Prostate gland (tissue), 2 donors: Measurements from ENCODE around the gene SLC45A2.

Experiments used
- POLR2AphosphoS5 ChIP-seq: sonication (generic); formaldehyde crosslinking; IDR thresholded peaks from one replicate; pipeline ENCODE4 v1.6.1; 2017; ENCODE audit warnings: antibody characterized with exemption
- TF ChIP-seq, protein P1 (sequence below), 4 experiments: fragments of 200-600 bp in 2 of 4; fragments of 450-650 bp in 2 of 4; sonication (generic) in 2 of 4; IDR thresholded peaks; 1 replicate in 3 of 4; 2 replicates in 1 of 4; pipeline ENCODE4 v1.5.1; 2016 to 2019; ENCODE audit warnings: antibody characterized with exemption in 4 of 4, mild to moderate bottlenecking in 2 of 4, moderate library complexity in 2 of 4

DNA sequence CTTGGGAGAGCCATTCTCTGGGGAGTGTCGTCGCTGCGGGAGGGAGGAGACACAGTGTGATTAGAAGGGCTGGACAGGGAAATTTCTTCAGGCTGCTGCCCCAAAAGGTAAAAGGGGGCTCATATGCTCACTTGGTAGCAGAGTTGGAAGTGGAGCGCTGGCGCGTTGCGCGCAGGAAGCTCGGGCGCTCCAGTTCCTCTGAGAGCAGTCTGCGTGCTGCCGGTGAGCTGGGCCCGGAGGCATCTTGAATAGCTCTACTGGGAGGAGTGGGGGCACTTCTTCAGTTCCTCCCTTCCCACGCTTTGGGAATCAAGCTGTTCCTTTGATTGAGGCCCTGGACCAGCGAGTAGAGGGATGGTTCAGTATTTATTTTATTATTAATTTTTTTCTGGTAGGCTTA is 45.6 kb downstream of the SLC45A2 start:
- TF ChIP-seq, protein P1, sequence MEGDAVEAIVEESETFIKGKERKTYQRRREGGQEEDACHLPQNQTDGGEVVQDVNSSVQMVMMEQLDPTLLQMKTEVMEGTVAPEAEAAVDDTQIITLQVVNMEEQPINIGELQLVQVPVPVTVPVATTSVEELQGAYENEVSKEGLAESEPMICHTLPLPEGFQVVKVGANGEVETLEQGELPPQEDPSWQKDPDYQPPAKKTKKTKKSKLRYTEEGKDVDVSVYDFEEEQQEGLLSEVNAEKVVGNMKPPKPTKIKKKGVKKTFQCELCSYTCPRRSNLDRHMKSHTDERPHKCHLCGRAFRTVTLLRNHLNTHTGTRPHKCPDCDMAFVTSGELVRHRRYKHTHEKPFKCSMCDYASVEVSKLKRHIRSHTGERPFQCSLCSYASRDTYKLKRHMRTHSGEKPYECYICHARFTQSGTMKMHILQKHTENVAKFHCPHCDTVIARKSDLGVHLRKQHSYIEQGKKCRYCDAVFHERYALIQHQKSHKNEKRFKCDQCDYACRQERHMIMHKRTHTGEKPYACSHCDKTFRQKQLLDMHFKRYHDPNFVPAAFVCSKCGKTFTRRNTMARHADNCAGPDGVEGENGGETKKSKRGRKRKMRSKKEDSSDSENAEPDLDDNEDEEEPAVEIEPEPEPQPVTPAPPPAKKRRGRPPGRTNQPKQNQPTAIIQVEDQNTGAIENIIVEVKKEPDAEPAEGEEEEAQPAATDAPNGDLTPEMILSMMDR (IDR thresholded peaks at IDR 0.05), result no peak
- TF ChIP-seq POLR2AphosphoS5, result no peak
